ENCODE measurements around the gene OR1M1. TPM values are rescaled to one million over a fixed set of nuclear protein-coding genes. Genes with fewer than 3 reads are reported as not detected.

The OR1M1 gene
- total and polyA plus RNA-seq, 8 donors: not detected

GRCh38 chr19:9128171-9128570, 41.3 kb downstream of the OR1M1 start:
- 56 to 74% (median 60%) methylated on average over 3 of the region's 3 CpGs for WGBS, 5 donors
- no peak overlapping the region for H3K4me3 ChIP-seq
- TF ChIP-seq POLR2A (IDR thresholded peaks at IDR 0.05): no peak
- no peak for TF ChIP-seq POLR2AphosphoS5 (IDR thresholded peaks at IDR 0.05)
- no peak for TF ChIP-seq CTCF (IDR thresholded peaks at IDR 0.05)
- no peak for TF ChIP-seq EP300 (IDR thresholded peaks at IDR 0.05)

DNA sequence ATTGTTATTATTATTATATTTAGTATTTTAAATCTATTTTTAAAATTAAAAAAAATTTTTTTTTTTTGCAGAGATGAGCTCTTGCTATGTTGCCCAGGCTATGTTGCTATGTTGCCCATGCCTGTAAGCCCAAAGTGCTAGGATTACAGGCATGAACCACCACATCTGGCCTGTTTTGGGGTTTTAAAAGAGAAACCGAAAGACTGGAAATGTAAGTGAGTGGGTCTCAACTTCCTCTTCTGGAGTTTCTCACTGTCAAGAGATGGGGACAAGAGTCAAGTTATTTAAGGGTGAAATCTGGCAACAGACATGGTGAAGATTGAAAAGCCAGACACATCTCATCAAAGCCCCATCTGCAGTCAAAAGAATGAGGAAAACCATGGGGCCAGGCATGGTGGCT, 44.1 kb downstream of the OR1M1 start:
- Histone ChIP-seq H3K4me1 (no peaks in the 10 kb centered on the region), H3K27me3 (peaks cover 0 to 42% (median 5%) of the 10 kb centered on the region in 3 donors), H3K9me3 (no peaks in the 10 kb centered on the region), H3K27ac (no peak overlapping the region), H3K36me3 (no peaks in the 10 kb centered on the region), H3K4me3 (no peak overlapping the region)
- no peak for TF ChIP-seq CTCF (IDR thresholded peaks at IDR 0.05)
- no peak for TF ChIP-seq POLR2A (IDR thresholded peaks at IDR 0.05)
- TF ChIP-seq POLR2AphosphoS5 (IDR thresholded peaks at IDR 0.05): no peak
- intact Hi-C loops (cut with DNase I; ENCODE audit: low total_unique reads): no loop called here
- peak in 1 of 2 donors; percentile 12 for DNase-seq
- WGBS, 5 donors: 39 to 85% (median 71%) methylated on average over 1 of the region's 1 CpG

More at GRCh38 chr19:9128171-9128570, 41.3 kb downstream of the OR1M1 start:
- intact Hi-C loops (cut with DNase I; ENCODE audit: low total_unique reads): no loop called here
- H3K36me3 ChIP-seq: no peaks in the 10 kb centered on the region
- H3K27ac ChIP-seq: no peak overlapping the region
- H3K4me1 ChIP-seq: no peaks in the 10 kb centered on the region
- no peak for DNase-seq
- no peaks in the 10 kb centered on the region for H3K9me3 ChIP-seq
- peaks cover 0 to 34% (median 0%) of the 10 kb centered on the region in 3 donors for H3K27me3 ChIP-seq

- Histone ChIP-seq H3K4me1 (peaks cover 0 to 4% (median 0%) of the 10 kb centered on the region in 4 donors), H3K36me3 (no peaks in the 10 kb centered on the region), H3K4me3 (no peak overlapping the region), H3K27ac (no peak overlapping the region), H3K27me3 (peaks cover 0 to 31% (median 5%) of the 10 kb centered on the region in 3 donors), H3K9me3 (no peaks in the 10 kb centered on the region)
- 51 to 66% (median 64%) methylated on average over 5 of the region's 5 CpGs for WGBS, 5 donors
- intact Hi-C loops (cut with DNase I; ENCODE audit: low total_unique reads): no loop called here
- no peak for TF ChIP-seq CTCF (IDR thresholded peaks at IDR 0.05)
- TF ChIP-seq POLR2A (IDR thresholded peaks at IDR 0.05): no peak
- no peak for TF ChIP-seq POLR2AphosphoS5 (IDR thresholded peaks at IDR 0.05)
- no peak for DNase-seq
These were observed 45.6 kb downstream of the OR1M1 start for GRCh38 chr19:9132422-9132821.

- no peak for TF ChIP-seq POLR2AphosphoS5 (IDR thresholded peaks at IDR 0.05)
- no peak for TF ChIP-seq CTCF (IDR thresholded peaks at IDR 0.05)
- DNase-seq: no peak
- intact Hi-C loops (cut with DNase I; ENCODE audit: low total_unique reads): no loop called here
- Histone ChIP-seq H3K27me3 (peaks cover 0 to 6% (median 5%) of the 10 kb centered on the region in 3 donors), H3K27ac (peak overlapping the region; percentile 78 to 93 (median 90)), H3K9me3 (peaks cover 1 to 4% (median 3%) of the 10 kb centered on the region in 4 donors), H3K36me3 (peaks cover 0 to 5% (median 2%) of the 10 kb centered on the region in 4 donors), H3K4me1 (peaks cover 8 to 34% (median 24%) of the 10 kb centered on the region in 4 donors), H3K4me3 (peak overlapping the region; percentile 71 to 85 (median 78))
- WGBS, 5 donors: 27 to 32% (median 31%) methylated on average over 8 of the region's 8 CpGs
These were observed 52.8 kb downstream of the OR1M1 start for GRCh38 chr19:9139609-9140158.

Measured in stomach (tissue), 9 donors.